Jurkat, Clone E6-1 (cell line): ENCODE data around the gene CPZ.

Source experiments
- DNase-seq: peaks from one replicate; pipeline ENCODE4 v3.0.0-alpha.2; 2011; ENCODE audit warnings: low read depth, low spot score
- H3K4me3 ChIP-seq: 2 replicates; pipeline ENCODE4 v1.5.1; 2011; ENCODE audit warnings: mild to moderate bottlenecking, low read length, control low read depth, moderate library complexity

Gene CPZ

GRCh38 chr4:8606476-8606875 is 13.9 kb downstream of the CPZ start:
- no peak for DNase-seq
- H3K4me3 ChIP-seq, result no peak overlapping the region

GRCh38 chr4:8606966-8607365 is 14.4 kb downstream of the CPZ start:
- DNase-seq, result no peak
- H3K4me3 ChIP-seq, result no peak overlapping the region

- H3K4me3 ChIP-seq, result no peak overlapping the region
- no peak for DNase-seq
These were observed 15.3 kb downstream of the CPZ start for GRCh38 chr4:8607603-8608481.

GRCh38 chr4:8608714-8609391 is 16.3 kb downstream of the CPZ start:
- no peak overlapping the region for H3K4me3 ChIP-seq
- no peak for DNase-seq

GRCh38 chr4:8609406-8609805 is 16.8 kb downstream of the CPZ start:
- no peak for DNase-seq
- H3K4me3 ChIP-seq, result no peak overlapping the region

- no peak overlapping the region for H3K4me3 ChIP-seq
- DNase-seq, result no peak
These were observed 17.3 kb downstream of the CPZ start for GRCh38 chr4:8609824-8610350.

GRCh38 chr4:8610858-8611616 is 18.5 kb downstream of the CPZ start:
- no peak for DNase-seq
- H3K4me3 ChIP-seq, result no peak overlapping the region

GRCh38 chr4:8612646-8613045 is 20.1 kb downstream of the CPZ start:
- DNase-seq, result no peak
- H3K4me3 ChIP-seq, result no peak overlapping the region

- no peak for DNase-seq
These were observed 21.1 kb downstream of the CPZ start for GRCh38 chr4:8613421-8614364.

GRCh38 chr4:8614365-8615193 is 22.0 kb downstream of the CPZ start:
- DNase-seq, result no peak
- no peak overlapping the region for H3K4me3 ChIP-seq

More at GRCh38 chr4:8613421-8614364, 21.1 kb downstream of the CPZ start:
- no peak overlapping the region for H3K4me3 ChIP-seq

GRCh38 chr4:8615366-8615765 is 22.8 kb downstream of the CPZ start:
- no peak for DNase-seq
- H3K4me3 ChIP-seq, result no peak overlapping the region

GRCh38 chr4:8615921-8616787 is 23.6 kb downstream of the CPZ start:
- no peak for DNase-seq
- no peak overlapping the region for H3K4me3 ChIP-seq

GRCh38 chr4:8616831-8617230 is 24.3 kb downstream of the CPZ start:
- DNase-seq, result no peak
- H3K4me3 ChIP-seq, result no peak overlapping the region

GRCh38 chr4:8617486-8618040 is 25.0 kb downstream of the CPZ start:
- no peak for DNase-seq
- no peak overlapping the region for H3K4me3 ChIP-seq

- H3K4me3 ChIP-seq, result no peak overlapping the region
- DNase-seq, result no peak
These were observed 25.9 kb downstream of the CPZ start for GRCh38 chr4:8618421-8618820.

GRCh38 chr4:8618961-8619720 is 26.6 kb downstream of the CPZ start:
- no peak for DNase-seq
- no peak overlapping the region for H3K4me3 ChIP-seq
